ENCODE data around the gene C13orf46. TPM values are rescaled to one million over a fixed set of nuclear protein-coding genes. Genes with fewer than 3 reads are reported as not detected.

The C13orf46 gene
- total RNA-seq, 1 experiment from 2014 or later: 0.07 TPM

DNA sequence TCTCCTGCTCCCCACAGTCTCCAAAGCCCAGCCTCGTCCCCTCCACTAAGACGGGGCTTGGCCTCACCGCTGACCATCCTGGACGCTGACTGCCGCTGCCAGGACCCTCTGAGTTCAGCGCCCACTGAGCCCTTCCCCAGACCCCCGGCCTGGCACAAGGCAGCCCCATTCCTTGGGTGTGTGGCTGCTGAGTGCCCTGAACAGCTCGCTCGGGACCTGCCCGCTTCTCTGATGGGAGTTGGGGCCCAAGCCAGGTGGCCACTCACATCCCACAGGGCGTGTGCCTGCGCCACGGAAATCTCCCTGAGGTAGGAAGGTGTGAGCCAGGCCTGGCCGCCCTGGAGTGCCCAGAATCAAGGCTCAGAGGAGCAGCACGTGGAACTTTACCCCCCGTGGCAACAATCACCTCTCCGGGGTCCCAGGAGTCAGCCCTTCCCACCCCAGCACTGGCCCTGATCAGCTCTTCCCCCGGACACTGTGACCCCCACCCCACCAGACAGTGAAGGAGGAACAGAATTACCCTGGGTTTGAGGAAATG lies 20.8 kb downstream of the C13orf46 start:
- no TSS peak for BruUV-seq (replicated peaks)
- CTCF ChIA-PET: no interaction called here
- no peak for TF ChIP-seq EZH2phosphoT487 (IDR thresholded peaks at IDR 0.05; ENCODE audit: borderline replicate concordance, low read length)
- no peak for TF ChIP-seq EZH2 (IDR thresholded peaks at IDR 0.05; ENCODE audit: low read length, unreplicated experiment)
- TF ChIP-seq, protein P1, sequence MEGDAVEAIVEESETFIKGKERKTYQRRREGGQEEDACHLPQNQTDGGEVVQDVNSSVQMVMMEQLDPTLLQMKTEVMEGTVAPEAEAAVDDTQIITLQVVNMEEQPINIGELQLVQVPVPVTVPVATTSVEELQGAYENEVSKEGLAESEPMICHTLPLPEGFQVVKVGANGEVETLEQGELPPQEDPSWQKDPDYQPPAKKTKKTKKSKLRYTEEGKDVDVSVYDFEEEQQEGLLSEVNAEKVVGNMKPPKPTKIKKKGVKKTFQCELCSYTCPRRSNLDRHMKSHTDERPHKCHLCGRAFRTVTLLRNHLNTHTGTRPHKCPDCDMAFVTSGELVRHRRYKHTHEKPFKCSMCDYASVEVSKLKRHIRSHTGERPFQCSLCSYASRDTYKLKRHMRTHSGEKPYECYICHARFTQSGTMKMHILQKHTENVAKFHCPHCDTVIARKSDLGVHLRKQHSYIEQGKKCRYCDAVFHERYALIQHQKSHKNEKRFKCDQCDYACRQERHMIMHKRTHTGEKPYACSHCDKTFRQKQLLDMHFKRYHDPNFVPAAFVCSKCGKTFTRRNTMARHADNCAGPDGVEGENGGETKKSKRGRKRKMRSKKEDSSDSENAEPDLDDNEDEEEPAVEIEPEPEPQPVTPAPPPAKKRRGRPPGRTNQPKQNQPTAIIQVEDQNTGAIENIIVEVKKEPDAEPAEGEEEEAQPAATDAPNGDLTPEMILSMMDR (conservative IDR thresholded peaks at IDR 0.05; ENCODE audit: low read depth, low read length): no peak
- no peaks in the 10 kb centered on the region for H3F3A ChIP-seq (ENCODE audit: low read length, unreplicated experiment)
- no peaks in the 10 kb centered on the region for H3K36me3 ChIP-seq (ENCODE audit: low read depth, low read length)
- H3K27ac ChIP-seq (ENCODE audit: low read length): no peak overlapping the region
- POLR2A ChIA-PET (ENCODE audit: unreplicated experiment): interaction anchor here (0.6 kb wide), 1 partner anchor 207 kb away, joined by 6 read pairs; no protein-coding TSS in a partner anchor
- intact Hi-C loops (cut with micrococcal nuclease): no loop called here
- H3K27me3 ChIP-seq (ENCODE audit: low read length): no peaks in the 10 kb centered on the region
- no peak overlapping the region for H2AFZ ChIP-seq (ENCODE audit: low read length)
- H3K4me3 ChIP-seq (ENCODE audit: low read length): no peak overlapping the region
- H3K9me2 ChIP-seq (replicated peaks; ENCODE audit: low read length): no peaks in the 10 kb centered on the region
- DNase-seq (no peak), ATAC-seq (no peak)
- no peaks in the 10 kb centered on the region for H3K79me2 ChIP-seq (ENCODE audit: low read length)
- no peaks in the 10 kb centered on the region for H3K4me1 ChIP-seq (ENCODE audit: insufficient read depth, low read length)
- no peaks in the 10 kb centered on the region for H4K20me1 ChIP-seq (ENCODE audit: low read length)
- no peak overlapping the region for H3K9ac ChIP-seq (ENCODE audit: low read length)
- H3K4me2 ChIP-seq (ENCODE audit: low read length): no peak overlapping the region
- no peaks in the 10 kb centered on the region for H3K9me3 ChIP-seq (ENCODE audit: low read length)

GRCh38 chr13:113952151-113952982 lies 21.5 kb downstream of the C13orf46 start:
- intact Hi-C loops (cut with micrococcal nuclease): no loop called here
- Histone ChIP-seq H3K79me2 (ENCODE audit: low read length) (no peaks in the 10 kb centered on the region), H3K27me3 (ENCODE audit: low read length) (no peaks in the 10 kb centered on the region), H3F3A (ENCODE audit: low read length, unreplicated experiment) (no peaks in the 10 kb centered on the region), H4K20me1 (ENCODE audit: low read length) (no peaks in the 10 kb centered on the region), H3K9me2 (replicated peaks; ENCODE audit: low read length) (no peaks in the 10 kb centered on the region), H3K36me3 (ENCODE audit: low read depth, low read length) (no peaks in the 10 kb centered on the region), H2AFZ (ENCODE audit: low read length) (no peak overlapping the region), H3K4me3 (ENCODE audit: low read length) (no peak overlapping the region), H3K4me1 (ENCODE audit: insufficient read depth, low read length) (no peaks in the 10 kb centered on the region), H3K9ac (ENCODE audit: low read length) (no peak overlapping the region), H3K4me2 (ENCODE audit: low read length) (no peak overlapping the region), H3K27ac (ENCODE audit: low read length) (no peak overlapping the region), H3K9me3 (ENCODE audit: low read length) (no peaks in the 10 kb centered on the region)
- DNase-seq (no peak), ATAC-seq (no peak)
- TF ChIP-seq EZH2phosphoT487 (IDR thresholded peaks at IDR 0.05; ENCODE audit: borderline replicate concordance, low read length): no peak
- TF ChIP-seq EZH2 (IDR thresholded peaks at IDR 0.05; ENCODE audit: low read length, unreplicated experiment): no peak
- TF ChIP-seq, protein P1 (conservative IDR thresholded peaks at IDR 0.05; ENCODE audit: low read depth, low read length): no peak
- no TSS peak for BruUV-seq (replicated peaks)
- ChIA-PET POLR2A (ENCODE audit: unreplicated experiment) (no interaction called here), CTCF (no interaction called here)
